Neural progenitor cell (in vitro differentiated cells): ENCODE data around the gene DQX1. TPM values are rescaled to one million over a fixed set of nuclear protein-coding genes. Genes with fewer than 3 reads are reported as not detected.

Source experiments
- DNase-seq: peaks from one replicate; pipeline ENCODE4 v3.0.0-alpha.2; 2016; ENCODE audit warnings: low spot score
- H2AFZ ChIP-seq: fragments of 200-600 bp; sonication (generic); replicated peaks from 2 replicates; pipeline ENCODE4 v1.6.1; 2016; ENCODE audit warnings: antibody characterized with exemption
- H3F3A ChIP-seq: fragments of 200-600 bp; sonication (generic); 2 replicates; pipeline ENCODE4 v1.6.1; 2016; ENCODE audit warnings: antibody characterized with exemption, low read depth
- H3K27ac ChIP-seq: fragments of 200-600 bp; sonication (generic); 2 replicates; pipeline ENCODE4 v1.5.1; 2016; ENCODE audit warnings: mild to moderate bottlenecking
- H3K27me3 ChIP-seq: fragments of 200-600 bp; sonication (generic); 2 replicates; pipeline ENCODE4 v1.6.1; 2016; ENCODE audit warnings: mild to moderate bottlenecking, moderate library complexity
- H3K36me3 ChIP-seq: fragments of 200-600 bp; sonication (generic); 2 replicates; pipeline ENCODE4 v1.5.1; 2016
- H3K4me1 ChIP-seq: fragments of 200-600 bp; sonication (generic); 2 replicates; pipeline ENCODE4 v1.6.1; 2016; ENCODE audit warnings: mixed run types
- H3K4me2 ChIP-seq: fragments of 200-600 bp; sonication (generic); 2 replicates; pipeline ENCODE4 v1.6.1; 2016
- H3K4me3 ChIP-seq: fragments of 200-600 bp; sonication (generic); 2 replicates; pipeline ENCODE4 v1.5.1; 2016
- H3K79me2 ChIP-seq: fragments of 200-600 bp; sonication (generic); 2 replicates; pipeline ENCODE4 v1.6.1; 2016; ENCODE audit warnings: low read depth
- H3K9ac ChIP-seq: fragments of 200-600 bp; sonication (generic); 2 replicates; pipeline ENCODE4 v1.6.1; 2016
- H3K9me3 ChIP-seq: fragments of 200-600 bp; sonication (generic); 2 replicates; pipeline ENCODE4 v1.5.1; 2016; ENCODE audit warnings: low read depth
- H4K20me1 ChIP-seq: fragments of 200-600 bp; sonication (generic); 2 replicates; pipeline ENCODE4 v1.6.1; 2016; ENCODE audit warnings: low read depth
- H3K27ac Mint-ChIP-seq: 3 replicates; pipeline ENCODE4 v1.8.0; 2021; ENCODE audit warnings: mixed read lengths
- H3K27me3 Mint-ChIP-seq: 2 replicates; pipeline ENCODE4 v1.8.0; 2022; ENCODE audit warnings: low read depth, mild to moderate bottlenecking, inconsistent platforms, moderate library complexity, mixed read lengths; ENCODE audit not compliant: insufficient read depth
- H3K36me3 Mint-ChIP-seq: 3 replicates; pipeline ENCODE4 v1.8.0; 2021; ENCODE audit warnings: mixed read lengths
- H3K4me1 Mint-ChIP-seq: 3 replicates; pipeline ENCODE4 v1.8.0; 2021; ENCODE audit warnings: mixed read lengths
- H3K4me3 Mint-ChIP-seq: 3 replicates; pipeline ENCODE4 v1.8.0; 2021; ENCODE audit warnings: mild to moderate bottlenecking, moderate library complexity, mixed read lengths
- H3K9me3 Mint-ChIP-seq: 3 replicates; pipeline ENCODE4 v1.8.0; 2020; ENCODE audit warnings: mixed read lengths
- EZH2 ChIP-seq: fragments of 200-600 bp; sonication (generic); IDR thresholded peaks from 2 replicates; pipeline ENCODE4 v1.6.1; 2017; ENCODE audit warnings: antibody characterized with exemption, mild to moderate bottlenecking, moderate library complexity
- EZH2phosphoT487 ChIP-seq: fragments of 200-600 bp; sonication (generic); IDR thresholded peaks from 2 replicates; pipeline ENCODE4 v1.6.1; 2017; ENCODE audit warnings: antibody characterized with exemption
- total RNA-seq: library from RNA; depleted of rRNA; stranded (reverse); fragments of >200 nt; gene quantifications from 2 replicates; pipeline ENCODE4 v1.2.3, GENCODE V29; 2015; ENCODE audit warnings: low replicate concordance
- TF ChIP-seq, protein P1 (sequence below): fragments of 200-600 bp; sonication (generic); IDR thresholded peaks from 2 replicates; pipeline ENCODE4 v1.5.1; 2017; ENCODE audit warnings: antibody characterized with exemption, mild to moderate bottlenecking

DQX1 gene
- total RNA-seq, 1 donor from 2014 or later = 0.11 TPM

DNA sequence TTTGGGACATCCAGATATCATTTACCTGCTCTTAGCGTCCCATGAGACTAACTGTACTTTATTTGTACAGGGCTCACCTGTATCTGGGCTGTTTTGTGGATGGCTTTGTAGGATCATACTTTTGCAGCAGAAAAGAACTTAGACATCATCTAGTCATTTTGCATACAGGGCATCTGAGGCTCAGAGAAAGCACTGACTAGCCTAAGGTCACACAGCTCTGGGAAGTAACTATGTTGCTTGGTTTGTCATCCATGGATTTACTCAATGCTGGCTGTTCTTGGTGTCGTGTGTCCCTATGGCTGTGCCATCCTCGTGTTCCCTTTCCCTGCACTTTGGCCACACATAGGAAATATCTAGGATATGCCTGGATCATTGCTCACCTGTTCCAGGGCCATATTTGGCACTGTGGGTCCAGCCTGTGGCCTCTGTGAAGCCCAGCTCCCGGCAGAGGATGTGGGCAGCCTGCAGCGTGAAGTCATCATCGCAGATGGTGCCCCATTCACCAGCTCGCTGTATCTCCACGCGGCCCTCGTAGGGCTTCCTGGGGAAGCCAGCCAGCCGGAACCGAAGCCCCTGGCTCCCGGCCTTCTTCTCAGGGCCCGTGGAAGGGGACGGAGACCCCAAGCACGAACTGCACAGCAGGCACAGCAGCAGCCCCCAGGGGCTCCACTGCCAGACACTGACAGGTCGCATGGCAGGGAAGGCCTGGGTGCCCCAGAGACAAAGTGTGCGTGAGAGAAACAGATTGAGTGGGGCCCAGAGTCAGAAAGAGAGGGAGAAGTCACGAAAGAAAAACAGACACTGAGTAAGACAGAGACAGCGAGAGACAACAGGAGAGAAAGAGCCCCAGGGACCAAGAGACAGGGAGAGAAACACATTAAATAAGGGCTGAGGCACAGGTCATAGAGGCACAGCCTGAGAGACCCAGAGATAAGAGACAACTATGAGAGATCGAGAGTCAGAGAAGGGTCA is 26.2 kb upstream of the DQX1 start:
- peaks cover 27% of the 10 kb centered on the region for H3K27me3 Mint-ChIP-seq
- Histone ChIP-seq H3K36me3 (no peaks in the 10 kb centered on the region), H3K4me1 (peaks cover 16% of the 10 kb centered on the region), H3K4me2 (peak overlapping the region; percentile 88), H3K27me3 (peaks cover 63% of the 10 kb centered on the region), H2AFZ (no peak overlapping the region), H3F3A (peaks cover 40% of the 10 kb centered on the region), H3K9ac (no peak overlapping the region), H3K4me3 (peak overlapping the region; percentile 97), H3K27ac (no peak overlapping the region), H3K9me3 (no peaks in the 10 kb centered on the region), H4K20me1 (peaks cover 26% of the 10 kb centered on the region), H3K79me2 (peaks cover 15% of the 10 kb centered on the region)
- H3K9me3 Mint-ChIP-seq = no peaks in the 10 kb centered on the region
- H3K36me3 Mint-ChIP-seq = peaks cover 25% of the 10 kb centered on the region
- peaks cover 23% of the 10 kb centered on the region for H3K4me1 Mint-ChIP-seq
- TF ChIP-seq EZH2phosphoT487 = no peak
- TF ChIP-seq EZH2 = no peak
- TF ChIP-seq, protein P1, sequence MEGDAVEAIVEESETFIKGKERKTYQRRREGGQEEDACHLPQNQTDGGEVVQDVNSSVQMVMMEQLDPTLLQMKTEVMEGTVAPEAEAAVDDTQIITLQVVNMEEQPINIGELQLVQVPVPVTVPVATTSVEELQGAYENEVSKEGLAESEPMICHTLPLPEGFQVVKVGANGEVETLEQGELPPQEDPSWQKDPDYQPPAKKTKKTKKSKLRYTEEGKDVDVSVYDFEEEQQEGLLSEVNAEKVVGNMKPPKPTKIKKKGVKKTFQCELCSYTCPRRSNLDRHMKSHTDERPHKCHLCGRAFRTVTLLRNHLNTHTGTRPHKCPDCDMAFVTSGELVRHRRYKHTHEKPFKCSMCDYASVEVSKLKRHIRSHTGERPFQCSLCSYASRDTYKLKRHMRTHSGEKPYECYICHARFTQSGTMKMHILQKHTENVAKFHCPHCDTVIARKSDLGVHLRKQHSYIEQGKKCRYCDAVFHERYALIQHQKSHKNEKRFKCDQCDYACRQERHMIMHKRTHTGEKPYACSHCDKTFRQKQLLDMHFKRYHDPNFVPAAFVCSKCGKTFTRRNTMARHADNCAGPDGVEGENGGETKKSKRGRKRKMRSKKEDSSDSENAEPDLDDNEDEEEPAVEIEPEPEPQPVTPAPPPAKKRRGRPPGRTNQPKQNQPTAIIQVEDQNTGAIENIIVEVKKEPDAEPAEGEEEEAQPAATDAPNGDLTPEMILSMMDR = no peak
- peak overlapping the region; percentile 95 for H3K4me3 Mint-ChIP-seq
- no peak for DNase-seq
- peak overlapping the region; percentile 22 for H3K27ac Mint-ChIP-seq

DNA sequence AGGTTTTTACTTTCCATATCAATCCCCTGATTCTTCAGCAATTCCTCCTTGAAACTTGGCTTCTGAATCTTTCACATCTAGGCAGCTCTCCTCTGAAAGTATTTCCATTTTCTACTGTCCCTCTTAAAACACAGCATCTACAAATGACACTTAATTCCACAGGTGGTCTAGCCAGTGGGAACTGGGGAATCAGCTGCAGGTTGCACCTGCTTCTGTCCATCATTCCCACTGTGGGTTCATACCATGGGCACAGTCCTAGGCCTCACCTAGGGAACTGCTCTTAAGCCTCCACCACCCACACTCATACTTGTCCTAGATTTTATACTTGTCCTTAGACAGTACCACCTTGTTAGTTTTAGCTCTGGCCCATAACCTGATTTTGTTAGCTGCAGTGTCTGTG is 25.5 kb upstream of the DQX1 start:
- Mint-ChIP-seq H3K4me3 (no peak overlapping the region), H3K9me3 (no peaks in the 10 kb centered on the region), H3K27me3 (peaks cover 24% of the 10 kb centered on the region), H3K36me3 (peaks cover 26% of the 10 kb centered on the region), H3K4me1 (peaks cover 23% of the 10 kb centered on the region), H3K27ac (no peak overlapping the region)
- Histone ChIP-seq H2AFZ (no peak overlapping the region), H4K20me1 (peaks cover 27% of the 10 kb centered on the region), H3K79me2 (peaks cover 15% of the 10 kb centered on the region), H3K27ac (no peak overlapping the region), H3F3A (peaks cover 40% of the 10 kb centered on the region), H3K4me1 (peaks cover 16% of the 10 kb centered on the region), H3K4me2 (no peak overlapping the region), H3K9ac (no peak overlapping the region), H3K4me3 (no peak overlapping the region), H3K36me3 (no peaks in the 10 kb centered on the region), H3K9me3 (no peaks in the 10 kb centered on the region), H3K27me3 (peaks cover 65% of the 10 kb centered on the region)
- TF ChIP-seq, protein P1 = no peak
- TF ChIP-seq EZH2 (no peak), EZH2phosphoT487 (no peak)
- DNase-seq = no peak

DNA sequence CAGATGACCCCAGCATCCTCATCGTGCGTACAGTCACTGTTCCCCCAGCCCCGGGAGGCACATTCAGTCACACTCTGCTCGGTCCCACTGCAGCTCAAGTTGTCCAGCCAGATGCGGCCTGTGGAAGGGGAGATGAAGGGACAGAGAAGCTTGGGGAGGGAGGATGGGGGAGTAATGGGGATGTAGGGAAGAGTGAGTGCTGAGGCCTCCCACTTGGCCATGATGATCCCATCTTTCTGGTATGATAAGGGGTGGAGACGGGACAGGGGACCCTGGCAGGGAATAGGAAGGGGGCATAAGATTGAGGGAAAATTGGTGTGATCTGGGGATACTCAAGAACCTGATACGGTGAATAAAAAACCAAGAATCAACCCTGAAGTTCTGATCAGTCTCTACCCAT is 24.2 kb upstream of the DQX1 start:
- Histone ChIP-seq H3F3A (peaks cover 40% of the 10 kb centered on the region), H3K79me2 (peaks cover 15% of the 10 kb centered on the region), H3K9me3 (no peaks in the 10 kb centered on the region), H4K20me1 (peaks cover 17% of the 10 kb centered on the region), H3K4me1 (peaks cover 12% of the 10 kb centered on the region), H3K4me2 (no peak overlapping the region), H3K9ac (no peak overlapping the region), H3K36me3 (no peaks in the 10 kb centered on the region), H2AFZ (no peak overlapping the region), H3K4me3 (no peak overlapping the region), H3K27me3 (peaks cover 52% of the 10 kb centered on the region), H3K27ac (no peak overlapping the region)
- H3K27ac Mint-ChIP-seq = peak overlapping the region; percentile 13
- DNase-seq = no peak
- H3K4me1 Mint-ChIP-seq = peaks cover 23% of the 10 kb centered on the region
- peaks cover 26% of the 10 kb centered on the region for H3K36me3 Mint-ChIP-seq
- peaks cover 21% of the 10 kb centered on the region for H3K27me3 Mint-ChIP-seq
- TF ChIP-seq, protein P1 = no peak
- no peak for TF ChIP-seq EZH2
- no peak for TF ChIP-seq EZH2phosphoT487
- H3K9me3 Mint-ChIP-seq = no peaks in the 10 kb centered on the region
- H3K4me3 Mint-ChIP-seq = peak overlapping the region; percentile 36
